ENCODE results near the gene CCS. TPM values are rescaled to one million over a fixed set of nuclear protein-coding genes. Genes with fewer than 3 reads are reported as not detected.
"Not testable (repeated sequence)": the region's sequence is repeated elsewhere in the genome, so short reads cannot be mapped to it uniquely, and the experiment has no call there.

CCS gene
- total RNA-seq, 6 experiments from 2014 or later = 22.6 to 54.2 (median 34.3) TPM

- Histone ChIP-seq H3K4me1 (peaks cover 0 to 7% (median 0%) of the 10 kb centered on the region in 4 donors), H3K4me3 (no peak overlapping the region), H3K27ac (no peak overlapping the region), H3K36me3 (no peaks in the 10 kb centered on the region), H3K9me3 (no peaks in the 10 kb centered on the region), H3K27me3 (no peaks in the 10 kb centered on the region)
- TF ChIP-seq POLR2A (IDR thresholded peaks at IDR 0.05) = no peak
- no peak for TF ChIP-seq CTCF (IDR thresholded peaks at IDR 0.05)
- ATAC-seq = no peak
- DNase-seq = no peak
- WGBS (ENCODE audit: insufficient coverage, low coverage, low lambda C conversion rate, missing lambda C conversion rate) = 84% methylated on average over 3 of the region's 3 CpGs
- intact Hi-C loops (cut with DNase I) = loop anchor here in 1 of 2 donors (5.0 kb wide), 1 partner anchor 101 kb away; no protein-coding TSS in a partner anchor
These were observed 11.7 kb upstream of the CCS start for GRCh38 chr11:66581261-66581660.

DNA sequence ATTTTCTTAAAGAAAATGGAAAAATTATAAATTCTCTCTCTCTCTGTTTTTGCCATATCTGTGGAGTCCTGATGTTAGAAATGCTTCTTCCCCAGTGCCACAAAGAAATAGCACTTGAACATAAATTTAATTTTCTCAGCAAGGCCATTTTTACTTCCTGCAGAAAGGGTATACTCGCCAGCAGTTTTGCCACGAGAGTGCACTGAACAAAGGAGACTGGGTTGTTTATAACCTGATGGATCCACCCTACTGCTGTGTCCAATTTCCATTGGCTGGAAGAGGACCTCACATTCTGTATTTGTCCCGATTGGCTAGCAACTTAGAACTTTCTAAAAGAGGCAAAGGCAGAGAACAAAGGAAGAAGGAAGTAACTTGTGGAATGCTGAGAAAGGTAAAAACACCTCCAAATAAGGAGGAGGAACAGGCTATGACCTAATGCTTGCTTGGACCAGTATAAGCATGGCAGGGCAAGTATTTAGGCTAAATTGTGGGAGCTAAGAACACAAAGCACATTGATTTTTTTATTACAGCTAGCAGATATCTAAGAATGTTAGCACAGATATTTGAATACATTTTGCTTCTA, 10.3 kb upstream of the CCS start:
- H3K4me3 ChIP-seq, H3K27ac ChIP-seq, DNase-seq, H3K9me3 ChIP-seq, H3K27me3 ChIP-seq, H3K4me1 ChIP-seq, ATAC-seq, H3K36me3 ChIP-seq: not testable (repeated sequence)
- intact Hi-C loops (cut with DNase I) = loop anchor here in 1 of 2 donors (5.0 kb wide), 1 partner anchor 100 kb away; no protein-coding TSS in a partner anchor
- 76% methylated on average over 3 of the region's 3 CpGs for WGBS (ENCODE audit: insufficient coverage, low coverage, low lambda C conversion rate, missing lambda C conversion rate)

DNA sequence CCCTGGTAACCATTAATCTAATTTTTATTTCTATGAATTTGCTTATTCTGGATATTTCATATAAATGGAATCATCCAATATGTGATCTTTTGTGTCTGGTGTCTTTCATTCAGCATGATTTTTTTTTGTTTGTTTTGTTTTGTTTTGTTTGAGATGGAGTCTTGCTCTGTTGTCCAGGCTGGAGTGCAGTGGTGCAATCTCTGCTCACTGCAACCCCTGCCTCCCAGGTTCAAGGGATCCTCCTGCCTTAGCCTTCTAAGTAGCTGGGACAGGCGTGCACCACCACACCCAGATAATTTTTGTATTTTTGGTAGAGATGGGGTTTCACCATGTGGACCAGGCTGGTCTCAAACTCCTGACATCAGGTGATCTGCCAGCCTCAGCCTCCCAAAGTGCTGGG, 7.5 kb upstream of the CCS start:
- H3K4me1 ChIP-seq; H3K27me3 ChIP-seq; H3K9me3 ChIP-seq; intact Hi-C loops (cut with DNase I); ATAC-seq; DNase-seq; H3K4me3 ChIP-seq; H3K36me3 ChIP-seq; H3K27ac ChIP-seq: not testable (repeated sequence)
- no CpG with 5 or more reads among the region's 1 CpG for WGBS (ENCODE audit: insufficient coverage, low coverage, low lambda C conversion rate, missing lambda C conversion rate)

DNA sequence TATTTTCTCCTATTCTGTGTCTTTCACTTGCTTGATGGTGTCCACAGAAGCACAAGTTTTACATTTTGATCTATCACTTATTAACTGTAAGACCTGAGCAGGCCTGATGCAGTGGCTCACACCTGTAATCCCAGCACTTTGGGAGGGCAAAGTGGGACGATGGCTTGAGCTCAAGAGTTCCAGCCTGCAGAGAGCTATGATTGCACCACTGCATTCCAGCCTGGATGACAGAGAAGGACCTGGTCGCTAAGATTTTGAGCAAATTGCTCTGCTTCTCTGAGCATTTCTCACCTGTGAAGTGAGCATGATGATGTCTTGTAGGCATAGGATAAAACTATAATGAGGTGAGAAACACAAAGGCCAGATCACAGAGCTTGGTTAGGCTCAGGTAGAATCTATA, 6.8 kb upstream of the CCS start:
- intact Hi-C loops (cut with DNase I) = no loop called here
- 55% methylated on average over 2 of the region's 2 CpGs for WGBS (ENCODE audit: insufficient coverage, low coverage, low lambda C conversion rate, missing lambda C conversion rate)
- ATAC-seq (no peak), DNase-seq (no peak)
- Histone ChIP-seq H3K9me3 (no peaks in the 10 kb centered on the region), H3K4me1 (peaks cover 0 to 5% (median 0%) of the 10 kb centered on the region in 4 donors), H3K27ac (no peak overlapping the region), H3K4me3 (no peak overlapping the region), H3K36me3 (no peaks in the 10 kb centered on the region), H3K27me3 (no peaks in the 10 kb centered on the region)
- TF ChIP-seq POLR2A (IDR thresholded peaks at IDR 0.05) (no peak), CTCF (IDR thresholded peaks at IDR 0.05) (no peak)

- H3K27me3 ChIP-seq; intact Hi-C loops (cut with DNase I); H3K36me3 ChIP-seq; DNase-seq; H3K9me3 ChIP-seq; H3K27ac ChIP-seq; H3K4me3 ChIP-seq; ATAC-seq: not testable (repeated sequence)
- 0% methylated on average over 1 of the region's 2 CpGs for WGBS (ENCODE audit: insufficient coverage, low coverage, low lambda C conversion rate, missing lambda C conversion rate)
- H3K4me1 ChIP-seq = peaks cover 0 to 26% (median 2%) of the 10 kb centered on the region in 4 donors
These were observed 3.7 kb upstream of the CCS start for GRCh38 chr11:66589315-66589714.

- no peaks in the 10 kb centered on the region for H3K27me3 ChIP-seq
- intact Hi-C loops (cut with DNase I) = loop anchor here in 1 of 2 donors (5.0 kb wide), 1 partner anchor 87 kb away; the partner anchor contains the start of gene RBM4B
- ATAC-seq (no peak), DNase-seq (no peak)
- WGBS (ENCODE audit: insufficient coverage, low coverage, low lambda C conversion rate, missing lambda C conversion rate) = 100% methylated on average over 1 of the region's 7 CpGs
- no peak overlapping the region for H3K4me3 ChIP-seq
- TF ChIP-seq POLR2A (IDR thresholded peaks at IDR 0.05) = no peak
- TF ChIP-seq CTCF (IDR thresholded peaks at IDR 0.05) = no peak
- no peak overlapping the region for H3K27ac ChIP-seq
- H3K9me3 ChIP-seq = no peaks in the 10 kb centered on the region
- H3K36me3 ChIP-seq = no peaks in the 10 kb centered on the region
- H3K4me1 ChIP-seq = peaks cover 0 to 35% (median 2%) of the 10 kb centered on the region in 4 donors
These were observed 2.8 kb upstream of the CCS start for GRCh38 chr11:66589996-66590675.

Measured in right lobe of liver (tissue), 6 donors.